Activated CD8-positive, alpha-beta T cell treated with anti-CD3 and anti-CD28 coated beads for 36 hours (primary cell): Measurements from ENCODE around the gene EDARADD. TPM values are rescaled to one million over a fixed set of nuclear protein-coding genes. Genes with fewer than 3 reads are reported as not detected.
"Not testable (repeated sequence)": the region's sequence is repeated elsewhere in the genome, so short reads cannot be mapped to it uniquely, and the experiment has no call there.

Experiments
- ATAC-seq: fragments of 200-7000 bp; cut with Tn5 transposase; one replicate; pipeline ENCODE4 v1.10.0; 2021; ENCODE audit warnings: mild to moderate bottlenecking, moderate library complexity
- CTCF ChIA-PET: fragments of 350-600 bp; sonication (Branson Sonifier 250); formaldehyde crosslinking; loops from one replicate; lab custom pipeline; 2021; ENCODE audit warnings: antibody characterized with exemption; lab: Charles Lee
- POLR2A ChIA-PET: fragments of 350-600 bp; sonication (Branson Sonifier 250); formaldehyde crosslinking; loops from one replicate; lab custom pipeline; 2021; ENCODE audit warnings: antibody characterized with exemption; lab: Charles Lee
- DNase-seq: peaks from one replicate; pipeline ENCODE4 v3.0.0-alpha.2; 2020
- H3K27ac Mint-ChIP-seq: one replicate; pipeline ENCODE4 v1.8.0; 2021; ENCODE audit warnings: mild to moderate bottlenecking, mixed read lengths
- H3K27me3 Mint-ChIP-seq: one replicate; pipeline ENCODE4 v1.8.0; 2021; ENCODE audit warnings: mixed read lengths
- H3K36me3 Mint-ChIP-seq: one replicate; pipeline ENCODE4 v1.8.0; 2021; ENCODE audit warnings: low read depth, mixed read lengths
- H3K4me1 Mint-ChIP-seq: one replicate; pipeline ENCODE4 v1.8.0; 2021; ENCODE audit warnings: low read depth, mixed read lengths
- H3K4me3 Mint-ChIP-seq: one replicate; pipeline ENCODE4 v1.8.0; 2021; ENCODE audit warnings: mild to moderate bottlenecking, moderate library complexity, mixed read lengths
- H3K9me3 Mint-ChIP-seq: one replicate; pipeline ENCODE4 v1.8.0; 2021; ENCODE audit warnings: mixed read lengths
- CTCF ChIP-seq: fragments of 200-600 bp; IDR thresholded peaks from one replicate; pipeline ENCODE4 v1.8.0; 2022; ENCODE audit warnings: antibody characterized with exemption, mild to moderate bottlenecking
- intact Hi-C: fragments of 100-400 bp; cut with micrococcal nuclease; formaldehyde crosslinking; loops from one replicate; pipeline ENCODE4 v1.10.0; 2022
- total RNA-seq, 2 experiments: library from RNA; stranded (reverse); gene quantifications; one replicate each; pipeline ENCODE4 v1.2.3, GENCODE V29; 2021

Gene EDARADD
- total RNA-seq, 2 experiments from 2014 or later: 1.7 to 3.0 TPM

GRCh38 chr1:236484310-236484971 lies 90.4 kb downstream of the EDARADD start:
- ChIA-PET CTCF (interaction anchor here (0.9 kb wide), 1 partner anchor 12 kb away, joined by 3 read pairs; no protein-coding TSS in a partner anchor), POLR2A (no interaction called here)
- no peaks in the 10 kb centered on the region for H3K27me3 Mint-ChIP-seq
- no peak for ATAC-seq
- intact Hi-C loops: no loop called here
- no peak for DNase-seq
- H3K4me1 Mint-ChIP-seq: peaks cover 2% of the 10 kb centered on the region
- H3K27ac Mint-ChIP-seq: no peak overlapping the region
- H3K9me3 Mint-ChIP-seq: no peaks in the 10 kb centered on the region
- no peak overlapping the region for H3K4me3 Mint-ChIP-seq
- no peaks in the 10 kb centered on the region for H3K36me3 Mint-ChIP-seq
- no peak for TF ChIP-seq CTCF

GRCh38 chr1:236486356-236487002 lies 92.4 kb downstream of the EDARADD start:
- Mint-ChIP-seq H3K4me3 (no peak overlapping the region), H3K4me1 (peaks cover 4% of the 10 kb centered on the region), H3K36me3 (no peaks in the 10 kb centered on the region), H3K27ac (no peak overlapping the region), H3K27me3 (peaks cover 10% of the 10 kb centered on the region), H3K9me3 (no peaks in the 10 kb centered on the region)
- no peak for DNase-seq
- no peak for ATAC-seq
- POLR2A ChIA-PET: no interaction called here
- intact Hi-C loops: no loop called here
- no peak for TF ChIP-seq CTCF
- CTCF ChIA-PET: interaction anchor here (1.0 to 1.2 kb wide), 2 partner anchors 35 to 378 kb away, joined by 3 read pairs; no protein-coding TSS in a partner anchor

GRCh38 chr1:236489161-236489560 lies 95.1 kb downstream of the EDARADD start:
- DNase-seq, intact Hi-C loops, H3K4me3 Mint-ChIP-seq, ATAC-seq, POLR2A ChIA-PET, H3K27ac Mint-ChIP-seq, H3K4me1 Mint-ChIP-seq, H3K36me3 Mint-ChIP-seq, H3K9me3 Mint-ChIP-seq: not testable (repeated sequence)
- H3K27me3 Mint-ChIP-seq: peaks cover 25% of the 10 kb centered on the region
- CTCF ChIA-PET: interaction anchor here (0.9 to 1.5 kb wide), 4 partner anchors 69 to 384 kb away, joined by 3 to 5 read pairs (median 3); no protein-coding TSS in a partner anchor

GRCh38 chr1:236489710-236490377 lies 95.8 kb downstream of the EDARADD start:
- CTCF ChIA-PET: interaction anchor here (0.9 to 3.1 kb wide), 12 partner anchors 10 to 390 kb away, joined by 3 to 16 read pairs (median 4); partner anchors contain the start of gene EDARADD
- Mint-ChIP-seq H3K4me3 (no peak overlapping the region), H3K27me3 (peaks cover 27% of the 10 kb centered on the region), H3K9me3 (no peaks in the 10 kb centered on the region), H3K36me3 (no peaks in the 10 kb centered on the region), H3K4me1 (peaks cover 4% of the 10 kb centered on the region), H3K27ac (no peak overlapping the region)
- POLR2A ChIA-PET: no interaction called here
- TF ChIP-seq CTCF: peak; percentile 83
- DNase-seq (no peak), ATAC-seq (no peak)
- intact Hi-C loops: loop anchor here (2.0 kb wide), 1 partner anchor 381 kb away; no protein-coding TSS in a partner anchor

- no peaks in the 10 kb centered on the region for H3K36me3 Mint-ChIP-seq
- DNase-seq (no peak), ATAC-seq (no peak)
- TF ChIP-seq CTCF: no peak
- no peaks in the 10 kb centered on the region for H3K9me3 Mint-ChIP-seq
- intact Hi-C loops: loop anchor here (2.0 kb wide), 1 partner anchor 383 kb away; no protein-coding TSS in a partner anchor
- no peak overlapping the region for H3K27ac Mint-ChIP-seq
- peaks cover 4% of the 10 kb centered on the region for H3K4me1 Mint-ChIP-seq
- peaks cover 33% of the 10 kb centered on the region for H3K27me3 Mint-ChIP-seq
- CTCF ChIA-PET: interaction anchor here (1.3 to 3.1 kb wide), 3 partner anchors 10 to 387 kb away, joined by 3 to 16 read pairs (median 6); partner anchors contain the start of gene EDARADD
- POLR2A ChIA-PET: no interaction called here
- H3K4me3 Mint-ChIP-seq: no peak overlapping the region
Observed at GRCh38 chr1:236491469-236492136, 97.5 kb downstream of the EDARADD start.
